Measurements from ENCODE around the gene MAPT.

MAPT gene

GRCh38 chr17:45973099-45973780, 78.9 kb downstream of the MAPT start:
- TF ChIP-seq, protein P1, sequence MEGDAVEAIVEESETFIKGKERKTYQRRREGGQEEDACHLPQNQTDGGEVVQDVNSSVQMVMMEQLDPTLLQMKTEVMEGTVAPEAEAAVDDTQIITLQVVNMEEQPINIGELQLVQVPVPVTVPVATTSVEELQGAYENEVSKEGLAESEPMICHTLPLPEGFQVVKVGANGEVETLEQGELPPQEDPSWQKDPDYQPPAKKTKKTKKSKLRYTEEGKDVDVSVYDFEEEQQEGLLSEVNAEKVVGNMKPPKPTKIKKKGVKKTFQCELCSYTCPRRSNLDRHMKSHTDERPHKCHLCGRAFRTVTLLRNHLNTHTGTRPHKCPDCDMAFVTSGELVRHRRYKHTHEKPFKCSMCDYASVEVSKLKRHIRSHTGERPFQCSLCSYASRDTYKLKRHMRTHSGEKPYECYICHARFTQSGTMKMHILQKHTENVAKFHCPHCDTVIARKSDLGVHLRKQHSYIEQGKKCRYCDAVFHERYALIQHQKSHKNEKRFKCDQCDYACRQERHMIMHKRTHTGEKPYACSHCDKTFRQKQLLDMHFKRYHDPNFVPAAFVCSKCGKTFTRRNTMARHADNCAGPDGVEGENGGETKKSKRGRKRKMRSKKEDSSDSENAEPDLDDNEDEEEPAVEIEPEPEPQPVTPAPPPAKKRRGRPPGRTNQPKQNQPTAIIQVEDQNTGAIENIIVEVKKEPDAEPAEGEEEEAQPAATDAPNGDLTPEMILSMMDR (IDR thresholded peaks at IDR 0.05), result no peak

DNA sequence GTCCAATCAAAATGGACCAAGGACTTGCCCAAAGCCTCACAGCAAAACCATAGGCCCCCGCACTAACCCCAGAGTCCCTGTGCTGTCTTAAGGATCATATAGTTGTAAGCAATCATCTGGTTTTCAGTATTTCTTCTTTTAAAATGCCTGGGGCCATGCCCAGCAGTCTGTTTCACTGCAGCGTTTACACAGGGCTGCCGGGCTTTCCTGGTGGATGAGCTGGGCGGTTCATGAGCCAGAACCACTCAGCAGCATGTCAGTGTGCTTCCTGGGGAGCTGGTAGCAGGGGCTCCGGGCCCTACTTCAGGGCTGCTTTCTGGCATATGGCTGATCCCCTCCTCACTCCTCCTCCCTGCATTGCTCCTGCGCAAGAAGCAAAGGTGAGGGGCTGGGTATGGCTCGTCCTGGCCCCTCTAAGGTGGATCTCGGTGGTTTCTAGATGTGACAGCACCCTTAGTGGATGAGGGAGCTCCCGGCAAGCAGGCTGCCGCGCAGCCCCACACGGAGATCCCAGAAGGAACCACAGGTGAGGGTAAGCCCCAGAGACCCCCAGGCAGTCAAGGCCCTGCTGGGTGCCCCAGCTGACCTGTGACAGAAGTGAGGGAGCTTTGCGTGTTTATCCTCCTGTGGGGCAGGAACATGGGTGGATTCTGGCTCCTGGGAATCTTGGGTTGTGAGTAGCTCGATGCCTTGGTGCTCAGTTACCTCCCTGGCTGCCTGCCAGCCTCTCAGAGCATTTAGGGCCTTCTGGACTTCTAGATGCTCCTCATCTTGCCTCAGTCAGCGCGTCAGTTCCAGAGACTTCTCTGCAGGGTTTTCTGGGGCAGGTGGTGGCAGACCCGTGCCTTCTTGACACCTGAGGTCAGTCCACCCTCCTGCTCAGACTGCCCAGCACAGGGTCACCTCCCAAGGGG, 79.8 kb downstream of the MAPT start:
- TF ChIP-seq, protein P1 (IDR thresholded peaks at IDR 0.05), result no peak

- TF ChIP-seq, protein P1 (IDR thresholded peaks at IDR 0.05), result no peak
These were observed 80.7 kb downstream of the MAPT start for GRCh38 chr17:45974916-45975630.

DNA sequence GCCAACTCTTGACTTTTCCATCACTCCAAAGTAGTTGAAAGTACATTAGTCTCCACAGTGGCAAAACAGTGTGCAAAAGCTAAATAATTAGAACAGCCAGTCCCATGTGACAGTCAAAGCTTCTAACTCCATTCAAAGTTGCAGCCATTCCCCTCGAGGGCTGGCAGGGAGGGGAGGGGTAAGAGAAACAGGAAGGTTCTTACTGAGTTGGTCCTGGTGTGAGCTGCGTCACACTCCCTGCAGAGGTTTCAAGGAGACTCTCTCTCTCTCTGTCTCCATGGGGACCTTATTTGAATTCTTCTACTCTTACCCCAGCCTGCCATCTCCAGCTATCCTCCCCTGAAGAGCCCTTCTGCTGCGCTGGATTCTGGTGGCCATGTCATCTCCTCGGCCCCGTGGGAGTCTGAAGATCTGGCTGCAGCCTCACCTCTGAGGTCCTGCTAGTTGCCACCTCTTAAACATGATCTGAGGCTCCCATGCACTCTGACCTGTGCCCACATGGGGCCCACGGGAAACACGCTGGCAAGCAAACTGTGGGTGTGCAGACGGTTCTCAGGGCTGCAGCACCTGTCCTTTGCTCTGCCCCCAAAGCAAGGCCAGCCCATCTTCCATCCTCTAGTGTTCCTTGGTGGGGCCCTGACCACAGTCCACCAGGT, 81.4 kb downstream of the MAPT start:
- TF ChIP-seq, protein P1 (IDR thresholded peaks at IDR 0.05), result no peak

GRCh38 chr17:45976391-45976754, 82.0 kb downstream of the MAPT start:
- TF ChIP-seq, protein P1 (IDR thresholded peaks at IDR 0.05), result no peak

DNA sequence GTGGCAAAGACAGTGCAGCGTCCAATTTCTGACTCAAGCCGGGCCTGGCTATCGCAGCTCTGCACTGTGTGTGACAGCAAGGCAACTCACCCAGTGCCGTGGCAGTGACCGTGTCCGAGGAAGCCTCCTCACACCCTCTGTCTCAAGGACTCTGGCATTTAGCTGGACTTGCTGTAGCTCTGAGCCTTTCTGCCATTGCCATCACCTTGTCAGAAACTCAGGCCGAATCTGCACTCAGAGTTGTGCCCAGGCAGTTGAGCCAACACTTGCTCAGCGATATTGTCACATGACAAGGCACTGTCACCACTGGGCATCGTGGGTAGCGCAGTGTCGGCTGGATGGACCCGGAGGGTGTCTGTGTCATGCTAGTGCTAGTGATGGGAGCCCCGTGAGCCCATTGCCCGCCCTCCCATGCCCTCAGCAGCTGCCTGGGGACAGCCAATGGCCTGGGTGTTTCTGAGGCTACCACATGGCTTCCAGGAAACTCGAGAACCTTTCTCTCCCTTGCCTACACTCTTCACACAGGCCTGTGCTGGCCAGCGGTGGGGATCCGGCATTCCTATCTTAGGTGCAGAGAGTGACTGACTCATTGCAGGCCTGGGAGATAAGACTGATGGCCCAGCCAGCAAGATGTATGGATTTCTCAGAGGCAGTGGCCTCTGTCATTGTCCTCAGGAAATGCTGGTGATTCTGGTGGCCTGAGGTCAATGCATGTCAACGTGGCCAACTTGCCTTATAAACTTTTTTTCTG, 82.6 kb downstream of the MAPT start:
- TF ChIP-seq, protein P1 (IDR thresholded peaks at IDR 0.05), result no peak

All from LNCAP (cell line).